ENCODE results near the gene SULT1A1.
"Not testable (repeated sequence)": the region's sequence is repeated elsewhere in the genome, so short reads cannot be mapped to it uniquely, and the experiment has no call there.

The SULT1A1 gene

DNA sequence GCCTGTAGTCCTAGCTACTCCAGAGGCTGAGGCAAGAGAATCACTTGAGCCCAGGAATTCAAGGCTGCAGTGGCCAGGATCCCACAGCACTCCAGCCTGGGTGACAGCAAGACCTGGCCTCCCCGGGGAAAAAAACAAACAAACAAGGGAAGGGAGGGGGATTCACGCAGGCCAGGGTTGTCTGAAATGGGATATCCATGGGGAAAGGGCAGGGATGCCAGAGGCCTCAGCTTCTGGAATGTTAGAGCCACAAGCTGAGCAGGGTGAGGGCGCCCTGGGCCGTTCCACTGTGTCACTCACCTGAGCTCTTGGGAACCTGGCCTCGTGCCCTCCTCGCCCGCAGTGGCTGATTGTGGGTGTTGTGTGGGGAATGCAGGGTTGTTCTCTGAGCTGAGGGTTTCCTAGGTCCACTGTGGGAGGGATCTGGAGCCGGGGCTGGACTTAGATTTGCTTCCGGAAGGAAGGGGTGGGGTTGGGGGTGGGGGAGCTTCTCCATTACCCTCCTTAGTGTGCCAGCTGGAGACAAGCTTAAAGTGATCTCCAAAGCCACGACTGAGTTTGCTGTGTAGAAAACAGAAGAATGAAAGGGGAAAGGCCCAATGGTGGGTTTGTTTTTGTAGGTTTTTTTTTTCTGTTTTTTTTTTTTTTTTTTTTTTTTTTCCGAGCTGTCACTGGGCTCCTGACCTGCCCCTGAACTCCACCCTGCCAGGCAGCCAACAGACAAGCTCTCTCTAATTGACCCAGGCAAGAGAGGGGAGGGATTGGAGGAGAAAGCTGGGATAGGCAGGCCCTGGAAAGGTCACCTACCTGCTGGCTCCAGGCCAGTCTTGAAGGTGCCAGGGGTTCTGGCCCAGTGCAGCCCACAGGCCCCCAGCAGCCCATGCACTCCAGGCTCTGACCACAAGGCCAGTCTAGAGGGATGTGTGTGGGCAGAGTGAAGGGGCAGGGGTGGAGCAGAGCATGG lies at the start of gene SULT1A1:
TSS of gene SULT1A1 (minus strand) at position 414 of the 964 bp plus-strand sequence. CDS start 1,189 bp downstream, outside the sequence.
- no peak for DNase-seq

DNA sequence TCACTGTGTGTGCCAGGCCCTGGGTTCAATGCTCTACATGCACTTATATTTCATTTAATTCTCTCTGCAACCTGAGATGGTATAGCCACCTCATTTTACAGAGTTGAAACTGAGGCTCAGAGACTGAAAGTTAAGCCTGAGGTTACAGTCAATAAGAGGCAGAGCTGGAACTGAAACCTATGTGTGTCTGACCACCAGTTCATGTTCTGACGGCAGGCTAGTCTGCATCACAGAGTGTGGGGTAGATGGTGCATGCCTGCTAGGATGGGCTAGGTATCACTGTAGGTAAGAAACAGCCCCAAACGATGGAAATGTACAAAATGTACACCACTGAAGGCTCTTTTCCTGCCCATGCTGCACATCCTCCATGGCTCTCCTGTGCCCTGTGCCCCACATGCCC lies 30.1 kb upstream of the SULT1A1 start:
- DNase-seq = not testable (repeated sequence)

DNA sequence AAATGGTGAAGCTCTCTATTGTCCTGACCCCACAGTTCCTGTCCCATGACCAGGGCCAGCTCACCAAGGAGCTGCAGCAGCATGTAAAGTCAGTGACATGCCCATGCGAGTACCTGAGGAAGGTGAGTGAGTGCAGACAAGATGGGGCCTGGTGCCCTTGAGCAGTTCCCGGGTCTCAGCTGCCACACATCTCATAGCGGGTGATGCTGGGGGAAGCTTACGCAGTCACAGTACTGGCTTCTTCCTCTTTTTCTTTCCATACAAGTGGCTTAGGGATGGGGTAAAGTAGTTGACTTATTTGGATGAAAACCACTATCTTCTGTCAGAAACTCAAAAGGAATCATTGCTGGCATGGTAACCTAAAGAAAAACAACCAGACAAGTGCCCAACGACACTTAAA lies 28.5 kb upstream of the SULT1A1 start:
- DNase-seq = not testable (repeated sequence)

DNA sequence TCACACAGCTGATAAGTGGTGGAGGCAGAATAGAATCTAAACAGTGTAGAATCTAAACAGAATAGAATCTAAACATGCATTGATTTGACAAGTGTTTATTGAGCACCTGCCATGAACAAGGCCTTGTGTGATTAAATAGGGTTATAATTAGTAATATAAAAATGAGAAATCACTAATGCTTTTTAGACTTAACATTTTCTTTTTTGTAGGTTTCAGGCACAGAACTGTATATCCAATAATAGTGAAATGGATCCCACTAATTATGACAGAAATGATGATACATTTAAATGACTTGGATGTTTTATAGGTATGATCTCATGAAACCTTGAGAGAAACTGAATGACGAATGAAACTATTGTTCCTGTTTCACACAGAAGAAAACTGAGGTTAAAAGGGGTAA lies 27.9 kb upstream of the SULT1A1 start, which contains the start of gene NPIPB8:
TSS of gene NPIPB8 (plus strand) at position 301 of the 400 bp plus-strand sequence. CDS start 296 bp downstream, outside the sequence.
- DNase-seq = not testable (repeated sequence)

DNA sequence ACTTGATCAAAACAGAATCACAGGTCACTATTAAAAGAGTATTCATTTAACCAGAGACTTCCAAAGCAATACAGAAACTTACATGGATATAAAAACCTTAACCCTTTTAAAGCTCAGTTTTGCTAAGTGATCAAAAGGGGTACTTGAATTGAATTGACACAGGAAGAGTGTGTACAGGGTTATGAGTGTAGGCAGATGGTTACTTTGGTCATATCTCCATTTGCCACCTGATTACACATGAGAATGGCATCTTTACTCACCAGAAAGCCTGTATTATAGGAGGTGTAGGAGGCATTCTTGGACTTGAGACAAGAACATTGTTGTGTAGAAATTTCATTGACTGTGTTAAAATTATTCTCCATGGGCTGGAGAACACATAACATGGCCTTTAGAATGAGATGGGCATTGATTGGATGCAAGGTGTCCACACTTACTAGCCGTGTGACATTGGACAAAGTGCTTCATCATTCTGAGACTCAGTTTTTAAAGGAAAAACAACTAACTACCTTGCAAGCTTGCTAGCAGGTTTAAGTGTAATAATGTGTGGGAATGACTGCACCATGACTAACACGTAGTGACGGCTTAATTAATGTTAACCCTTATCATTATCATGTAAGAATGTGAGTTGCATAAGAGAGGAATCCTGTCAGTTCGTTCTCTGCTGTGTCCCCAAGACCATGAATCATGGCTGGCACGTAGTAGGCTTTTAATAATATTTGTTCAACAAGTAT lies 26.4 kb upstream of the SULT1A1 start:
- not testable (repeated sequence) for DNase-seq

DNA sequence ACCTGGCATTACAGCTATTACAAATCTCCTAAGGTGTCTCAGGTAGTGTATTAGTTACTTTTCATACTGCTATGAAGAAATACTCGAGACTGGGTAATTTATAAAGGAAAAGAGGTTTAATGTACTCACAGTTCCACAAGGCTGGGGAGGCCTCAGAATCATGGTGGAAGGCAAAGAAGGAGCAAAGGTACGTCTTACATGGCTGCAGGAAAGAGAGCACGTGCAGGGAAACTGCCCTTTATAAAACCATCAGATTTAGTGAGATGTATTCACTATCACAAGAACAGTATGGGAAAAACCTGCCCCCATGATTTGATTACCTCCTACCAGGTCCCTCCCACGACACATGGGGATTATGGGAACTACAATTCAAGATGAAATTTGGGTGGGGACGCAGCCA lies 21.1 kb upstream of the SULT1A1 start:
- DNase-seq = not testable (repeated sequence)

DNA sequence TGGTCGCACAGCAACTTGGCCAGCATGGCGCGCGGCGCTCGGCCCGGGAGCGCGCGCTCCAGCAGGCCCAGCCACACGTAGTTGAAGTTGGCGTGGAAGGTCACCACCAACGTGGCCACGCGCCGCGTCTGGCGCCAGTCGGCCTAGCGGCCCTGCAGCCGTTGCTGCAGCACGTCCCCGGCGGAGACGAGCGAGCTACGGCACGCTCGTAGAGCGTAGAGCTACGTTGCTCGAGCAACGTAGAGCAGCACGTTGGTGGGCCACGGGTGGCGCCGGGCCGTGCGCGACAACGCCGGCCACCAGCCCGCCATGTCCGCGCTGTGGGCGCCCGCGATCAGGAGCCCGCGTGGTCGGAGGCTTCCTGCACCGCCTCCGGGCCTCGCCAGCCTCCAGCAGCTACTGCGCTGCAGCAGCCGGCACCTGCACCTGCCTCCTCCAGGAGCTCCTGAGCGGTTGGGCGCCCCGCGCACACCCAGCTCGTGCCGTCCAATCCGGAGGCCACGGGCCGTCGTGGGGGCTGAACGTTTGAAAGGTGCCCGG lies 13.4 kb upstream of the SULT1A1 start:
- peak in 1 of 2 experiments; percentile 61 for DNase-seq

DNA sequence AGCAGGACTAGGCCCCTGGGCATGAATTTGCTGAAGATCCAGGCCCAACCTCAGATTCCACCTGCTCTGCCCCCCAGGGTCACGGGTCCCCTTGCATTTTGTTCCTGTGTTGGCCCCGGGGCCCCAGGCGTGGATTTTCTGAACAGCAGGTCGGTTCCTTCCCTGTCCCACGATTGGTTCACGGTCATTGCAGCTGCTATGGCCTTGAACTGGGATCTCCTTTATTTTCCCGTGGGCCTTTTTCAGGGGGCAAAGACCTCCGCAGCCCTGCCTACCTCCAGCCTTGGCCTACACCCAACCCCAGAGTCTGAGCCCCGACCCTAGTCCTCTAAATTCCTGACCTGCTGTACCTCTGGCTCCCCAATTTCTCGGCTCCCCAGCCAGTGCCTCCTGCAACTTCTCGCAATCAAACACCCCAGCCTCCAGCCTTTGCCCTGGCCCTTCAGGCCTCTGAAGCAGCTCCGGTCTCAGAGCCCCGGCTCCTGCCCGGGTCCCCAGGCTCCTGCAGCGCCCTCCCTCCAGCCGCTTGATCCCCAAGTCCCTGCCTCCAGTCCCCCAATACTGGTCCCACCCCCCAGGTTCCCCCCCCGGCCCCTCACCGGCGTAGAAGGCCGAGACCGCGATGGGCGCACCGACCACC lies 12.8 kb upstream of the SULT1A1 start:
- DNase-seq = not testable (repeated sequence)

DNA sequence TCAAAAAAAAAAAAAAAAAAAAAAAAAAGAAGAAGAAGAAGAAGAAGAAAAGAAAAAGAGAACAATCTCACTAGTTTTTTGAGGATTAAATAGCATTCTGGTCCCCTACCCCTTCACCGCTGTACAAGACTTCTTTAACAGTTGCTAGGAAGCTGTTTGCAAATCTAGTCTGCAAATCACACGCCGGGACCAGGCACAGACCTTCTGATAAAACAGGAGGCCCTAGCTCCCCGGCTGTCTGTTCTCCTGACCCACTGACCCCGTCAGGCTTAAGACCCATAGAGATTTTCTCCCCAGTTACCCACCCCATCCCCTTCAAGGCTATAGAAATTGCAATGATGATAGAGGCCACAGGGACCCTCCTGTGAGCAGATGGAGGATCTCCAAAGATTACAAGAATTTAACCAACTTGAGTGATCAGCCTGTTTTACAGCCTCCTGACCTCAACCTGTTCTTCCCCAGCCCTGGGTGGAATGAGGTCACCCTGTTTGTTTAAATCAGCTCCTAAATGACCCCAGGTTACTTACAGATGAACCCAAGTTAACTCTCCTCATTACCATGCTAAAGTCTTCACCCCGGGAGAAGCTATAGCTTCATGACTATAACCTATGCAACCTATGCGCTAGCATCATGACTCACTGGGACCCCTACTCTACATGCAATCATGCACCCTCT lies 11.8 kb upstream of the SULT1A1 start:
- DNase-seq = no peak

DNA sequence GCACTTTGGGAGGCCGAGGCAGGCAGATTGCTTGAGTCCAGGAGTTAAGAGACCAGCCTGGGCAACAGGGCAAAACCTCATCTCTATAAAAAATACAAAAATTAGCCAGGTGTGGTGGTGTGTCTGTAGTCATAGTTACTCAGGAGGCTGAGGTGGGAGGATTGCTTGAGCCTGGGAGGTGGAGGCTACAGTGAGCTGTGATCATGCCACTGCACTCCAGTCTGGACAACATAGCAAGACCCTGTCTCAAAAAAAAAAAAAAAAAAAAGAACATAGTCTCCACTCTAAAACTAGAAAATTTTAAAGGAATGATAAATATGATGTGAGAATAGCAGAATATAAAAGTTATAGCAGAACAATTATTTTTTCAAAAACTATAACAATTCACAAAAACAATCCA lies 10.5 kb upstream of the SULT1A1 start:
- DNase-seq = not testable (repeated sequence)

DNA sequence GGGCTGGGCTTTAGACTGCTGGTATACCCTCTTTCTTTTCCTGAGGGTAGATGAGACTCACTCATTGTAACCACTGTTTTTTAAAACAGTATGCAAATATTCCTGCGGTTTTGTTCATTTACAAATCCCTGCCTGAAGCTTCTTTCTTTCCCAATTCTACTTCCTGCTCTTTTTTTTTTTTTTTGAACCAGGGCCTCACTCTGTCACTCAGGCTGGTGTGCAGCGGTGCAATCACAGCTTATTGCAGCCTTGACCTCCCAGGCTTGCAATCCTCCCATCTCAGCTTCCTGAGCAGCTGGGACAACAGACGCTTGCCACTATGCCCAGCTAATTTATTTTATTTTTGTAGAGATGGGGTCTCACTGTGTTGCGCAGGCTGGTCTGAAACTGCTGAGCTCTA lies 8.0 kb upstream of the SULT1A1 start:
- DNase-seq = peak; percentile 74 to 86

DNA sequence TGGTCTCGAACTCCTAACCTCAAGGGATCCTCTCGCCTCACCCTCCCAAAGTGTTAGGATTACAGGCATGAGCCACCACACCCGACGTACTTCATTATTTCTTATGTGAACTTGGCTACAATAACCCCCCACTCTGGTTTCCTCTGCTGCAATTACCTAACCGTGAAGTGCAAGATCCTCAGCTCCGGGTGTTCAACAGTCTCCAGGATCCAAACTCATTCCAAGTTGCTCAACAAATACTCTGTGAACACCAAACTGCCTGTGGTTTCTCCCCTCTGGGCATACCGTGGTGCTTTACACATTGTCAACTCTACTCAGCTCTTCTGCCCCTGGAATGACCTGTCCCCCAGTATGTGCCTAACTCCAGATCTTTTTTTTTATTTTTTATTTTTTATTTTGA lies 6.8 kb upstream of the SULT1A1 start:
- no peak for DNase-seq

DNA sequence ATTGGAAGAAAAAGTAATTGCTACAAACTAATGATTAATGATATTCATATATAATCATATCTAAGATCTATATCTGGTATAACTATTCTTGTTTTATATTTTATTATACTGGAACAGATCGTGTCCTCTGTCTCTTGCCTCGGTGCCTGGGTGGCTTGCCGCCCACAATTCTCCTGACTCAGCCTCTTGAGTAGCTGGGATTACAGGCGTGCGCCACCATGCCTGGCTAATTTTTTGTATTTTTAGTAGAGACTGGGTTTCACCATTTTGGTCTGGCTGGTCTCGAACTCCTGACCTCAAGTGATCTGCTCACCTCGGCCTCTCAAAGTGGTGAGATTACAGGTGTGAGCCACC lies 6.4 kb upstream of the SULT1A1 start:
- DNase-seq = not testable (repeated sequence)

DNA sequence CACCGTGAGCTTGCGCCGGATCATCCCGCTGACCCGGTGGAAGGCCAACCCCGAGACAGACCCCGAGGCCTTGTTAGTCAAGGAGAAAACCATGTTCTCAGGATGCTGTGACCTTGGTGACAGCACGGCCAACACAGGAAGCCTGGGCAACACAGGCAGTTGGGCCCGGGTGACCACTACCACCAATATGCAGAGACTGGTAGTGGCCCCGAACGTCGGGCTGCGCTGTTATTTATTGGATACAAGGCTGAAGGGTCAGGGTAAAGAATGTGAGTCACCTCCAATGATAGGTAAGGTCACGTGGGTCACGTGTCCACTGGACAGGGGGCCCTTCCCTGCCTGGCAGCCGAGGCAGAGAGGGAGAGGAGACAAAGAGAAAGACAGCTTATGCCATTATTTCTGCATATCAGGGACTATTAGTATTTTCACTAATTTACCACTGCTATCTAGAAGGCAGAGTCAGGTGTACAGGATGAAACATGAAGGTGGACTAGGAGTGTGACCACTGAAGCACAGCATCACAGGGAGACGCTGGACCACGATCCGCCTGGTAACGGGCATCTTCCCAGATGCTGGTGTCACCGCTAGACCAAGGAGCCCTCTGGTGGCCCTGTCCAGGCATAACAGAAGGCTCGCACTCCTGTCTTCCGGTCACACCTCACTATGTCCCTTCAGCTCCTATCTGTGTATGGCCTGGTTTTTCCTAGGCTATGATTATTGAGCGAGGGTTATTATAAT lies 5.8 kb upstream of the SULT1A1 start:
- peak in 1 of 2 experiments; percentile 47 for DNase-seq

DNA sequence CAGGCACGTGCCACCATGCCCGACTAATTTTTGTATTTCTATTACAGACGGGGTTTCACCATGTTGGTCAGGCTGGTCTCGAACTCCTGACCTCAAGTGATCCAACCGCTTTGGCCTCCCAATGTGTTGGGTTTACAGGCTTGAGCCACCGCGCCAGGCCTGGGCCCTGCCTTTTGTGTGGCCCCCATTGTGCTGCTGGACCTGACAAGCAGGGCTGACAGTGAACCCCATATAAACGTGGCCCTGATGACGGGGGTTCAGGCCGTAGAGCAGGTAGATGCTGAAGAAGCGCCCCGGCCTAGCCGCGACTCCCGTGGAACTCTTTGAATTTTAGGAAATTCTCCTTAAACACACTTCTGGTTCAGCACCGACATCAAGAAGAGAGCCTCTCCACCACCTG lies 4.7 kb upstream of the SULT1A1 start:
- DNase-seq = not testable (repeated sequence)

DNA sequence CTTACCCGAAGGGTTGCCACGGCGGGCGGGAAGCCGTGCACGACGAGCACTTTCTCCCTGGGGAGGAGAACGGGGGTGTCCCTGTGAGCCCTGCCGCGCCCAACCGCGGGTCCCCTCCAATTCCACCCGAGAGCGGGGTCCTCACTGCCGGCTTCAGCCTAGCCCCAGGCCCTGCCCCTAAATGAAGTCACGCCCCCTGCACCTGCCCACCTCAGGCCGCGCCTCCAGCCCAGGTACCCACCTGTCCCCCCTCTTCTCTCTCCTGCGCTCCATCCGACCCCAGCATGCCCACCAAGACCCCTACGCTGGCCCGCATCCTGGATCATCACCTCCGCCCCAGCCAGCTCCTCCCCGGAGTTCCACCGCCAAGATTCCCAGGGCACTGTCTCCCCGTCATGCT lies 4.1 kb upstream of the SULT1A1 start:
- DNase-seq = not testable (repeated sequence)

DNA sequence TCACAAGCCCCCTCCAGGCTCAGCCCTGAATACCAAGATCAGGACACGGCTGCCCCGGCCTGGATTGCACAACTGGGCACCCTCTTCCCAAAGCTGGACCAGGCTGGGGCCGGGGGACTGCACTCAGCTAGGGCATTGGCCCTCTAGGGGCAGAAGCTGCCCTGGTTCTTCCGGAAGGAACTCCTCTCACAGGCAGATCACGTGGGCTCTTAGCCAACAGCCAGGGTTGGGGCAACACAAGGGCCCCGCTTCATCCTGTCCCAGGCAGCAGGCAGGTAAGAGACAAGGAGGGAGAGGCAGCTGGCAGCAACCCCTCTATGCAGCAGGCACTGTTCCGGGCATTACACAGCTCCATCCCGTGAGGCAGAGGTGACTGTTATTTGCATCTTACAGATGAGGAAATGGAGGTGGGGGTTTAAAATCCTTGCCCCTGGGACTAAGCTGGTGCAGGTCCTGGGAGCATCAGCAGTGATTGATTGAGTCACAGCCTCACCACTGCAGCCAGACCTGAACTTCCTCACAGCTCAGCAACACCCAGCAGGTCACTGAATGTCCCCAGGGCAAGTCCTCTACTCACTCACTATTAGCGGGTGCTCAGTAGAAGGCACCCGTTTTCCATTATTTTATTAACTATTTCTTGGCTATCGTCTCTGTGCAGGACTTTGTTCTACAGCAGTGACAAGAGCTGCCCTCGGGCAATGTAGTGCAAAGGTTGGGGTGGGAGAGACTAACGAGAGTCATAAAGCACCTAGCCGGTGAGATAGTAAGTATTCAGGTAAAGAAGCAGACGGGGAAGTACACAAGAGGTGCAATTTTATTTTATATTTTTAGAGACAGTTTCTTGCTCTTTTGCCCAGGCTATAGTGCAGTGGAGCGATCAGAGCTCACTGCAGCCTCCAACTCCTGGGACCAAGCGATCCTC lies 2.8 kb upstream of the SULT1A1 start:
- DNase-seq = not testable (repeated sequence)

DNA sequence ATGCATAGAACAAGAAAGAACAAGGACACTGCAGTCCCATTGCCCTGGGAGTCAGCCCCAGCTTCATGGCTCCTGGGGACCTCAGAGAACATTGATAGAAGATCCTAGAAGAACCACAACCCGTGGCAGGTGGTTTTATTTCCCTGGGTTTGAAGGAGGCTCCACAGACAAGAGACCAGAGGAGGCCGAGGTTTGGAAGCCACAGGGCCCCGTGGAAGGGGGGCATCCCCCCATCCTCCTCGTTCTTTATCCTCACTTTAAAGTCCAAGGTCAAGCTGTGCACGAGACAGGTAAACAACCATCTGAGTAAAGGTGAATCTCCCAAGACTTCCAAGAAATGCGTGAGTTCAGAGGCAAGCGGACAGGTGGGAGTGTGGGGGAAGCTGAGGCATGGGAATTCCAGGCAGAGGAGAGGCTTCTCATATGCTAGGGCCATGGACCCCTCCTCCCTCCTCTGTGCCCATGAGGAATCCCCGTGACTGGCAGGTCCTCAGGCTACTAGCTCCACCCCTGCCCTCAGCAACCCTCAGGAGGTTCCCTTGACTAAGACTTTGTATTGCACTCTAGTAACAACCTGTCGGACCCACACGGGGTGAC lies 849 bp upstream of the SULT1A1 start:
- DNase-seq = no peak

DNA sequence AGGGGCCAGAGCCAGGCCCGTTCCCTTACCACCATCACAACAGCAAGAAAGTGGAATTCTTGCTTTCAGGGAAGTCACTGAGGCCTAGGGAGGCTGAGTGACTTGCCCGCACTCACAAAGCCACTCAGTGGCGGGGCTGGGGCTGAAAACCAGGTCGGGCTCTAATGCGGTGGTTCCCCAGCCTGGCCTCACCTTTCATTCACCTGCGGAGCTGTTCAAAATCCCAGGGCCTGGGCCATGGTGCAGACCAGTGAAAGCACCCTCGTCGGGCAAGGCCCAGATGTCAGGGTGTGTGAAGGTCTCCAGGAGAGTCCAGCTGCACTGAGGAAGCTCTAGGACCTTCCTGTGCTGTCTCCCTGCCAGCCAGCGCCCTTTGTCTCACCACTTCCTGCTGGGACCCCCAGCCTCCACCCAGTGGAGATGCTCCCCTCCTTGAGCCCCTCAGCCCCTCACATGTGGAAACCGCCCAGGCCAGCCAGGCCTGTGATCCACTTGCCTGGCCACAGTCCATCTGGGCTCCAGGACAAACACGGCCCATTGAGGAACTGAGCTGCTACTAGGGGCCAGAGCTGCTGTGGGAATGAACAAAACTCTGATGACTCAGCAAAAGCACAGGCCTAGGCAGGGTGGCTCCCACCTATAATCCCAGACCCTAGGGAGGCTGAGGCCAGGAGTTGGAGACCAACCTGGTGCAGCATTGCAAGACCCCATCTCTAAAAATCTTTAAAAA lies 812 bp downstream of the SULT1A1 start:
- not testable (repeated sequence) for DNase-seq

Measured in NCI-H526 (cell line).